Measurements from ENCODE around the gene ZAP70.

DNA sequence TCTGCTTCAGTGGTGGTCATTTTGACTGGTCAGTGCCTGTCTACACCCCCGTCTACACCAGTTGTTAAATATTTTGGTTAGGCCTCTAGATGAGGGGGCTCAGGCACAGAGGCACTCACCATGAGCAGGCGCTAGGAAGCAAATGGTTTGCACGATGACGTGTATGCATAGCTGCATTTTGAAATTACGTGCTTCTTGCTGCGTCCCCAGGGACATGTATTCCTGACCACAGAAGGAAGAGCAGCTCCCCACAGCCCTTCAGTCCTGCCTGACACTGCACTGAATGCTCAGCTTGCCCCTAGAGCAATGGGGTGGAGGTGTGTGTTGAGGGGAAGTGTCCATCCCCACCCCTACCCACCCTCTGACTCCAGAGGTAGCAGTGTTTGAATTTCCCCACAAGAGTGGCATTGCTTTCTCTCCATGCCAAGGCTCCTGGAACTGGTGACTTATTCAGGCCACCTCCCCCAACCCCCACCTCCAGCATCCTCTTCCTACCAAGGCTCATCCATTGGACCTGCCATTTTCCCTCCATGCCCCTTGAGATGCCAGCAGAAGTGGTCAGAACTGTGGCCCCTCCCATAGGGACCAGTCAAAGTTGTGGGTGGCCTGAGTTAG is 11.4 kb upstream of the ZAP70 start:
- TF ChIP-seq, protein P1, sequence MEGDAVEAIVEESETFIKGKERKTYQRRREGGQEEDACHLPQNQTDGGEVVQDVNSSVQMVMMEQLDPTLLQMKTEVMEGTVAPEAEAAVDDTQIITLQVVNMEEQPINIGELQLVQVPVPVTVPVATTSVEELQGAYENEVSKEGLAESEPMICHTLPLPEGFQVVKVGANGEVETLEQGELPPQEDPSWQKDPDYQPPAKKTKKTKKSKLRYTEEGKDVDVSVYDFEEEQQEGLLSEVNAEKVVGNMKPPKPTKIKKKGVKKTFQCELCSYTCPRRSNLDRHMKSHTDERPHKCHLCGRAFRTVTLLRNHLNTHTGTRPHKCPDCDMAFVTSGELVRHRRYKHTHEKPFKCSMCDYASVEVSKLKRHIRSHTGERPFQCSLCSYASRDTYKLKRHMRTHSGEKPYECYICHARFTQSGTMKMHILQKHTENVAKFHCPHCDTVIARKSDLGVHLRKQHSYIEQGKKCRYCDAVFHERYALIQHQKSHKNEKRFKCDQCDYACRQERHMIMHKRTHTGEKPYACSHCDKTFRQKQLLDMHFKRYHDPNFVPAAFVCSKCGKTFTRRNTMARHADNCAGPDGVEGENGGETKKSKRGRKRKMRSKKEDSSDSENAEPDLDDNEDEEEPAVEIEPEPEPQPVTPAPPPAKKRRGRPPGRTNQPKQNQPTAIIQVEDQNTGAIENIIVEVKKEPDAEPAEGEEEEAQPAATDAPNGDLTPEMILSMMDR (IDR thresholded peaks at IDR 0.05): no peak
- TF ChIP-seq POLR2A (IDR thresholded peaks at IDR 0.05; ENCODE audit: low read length) (no peak), ZC3H11A (IDR thresholded peaks at IDR 0.05) (no peak), ESRRA (IDR thresholded peaks at IDR 0.05; ENCODE audit: borderline replicate concordance, low read length) (no peak), NFE2L2 (conservative IDR thresholded peaks at IDR 0.05; ENCODE audit: low read length) (no peak), CHD4 (IDR thresholded peaks at IDR 0.05; ENCODE audit: borderline replicate concordance) (no peak), RCOR1 (IDR thresholded peaks at IDR 0.05; ENCODE audit: low read depth, low read length) (no peak)
- TF ChIP-seq, protein P2, sequence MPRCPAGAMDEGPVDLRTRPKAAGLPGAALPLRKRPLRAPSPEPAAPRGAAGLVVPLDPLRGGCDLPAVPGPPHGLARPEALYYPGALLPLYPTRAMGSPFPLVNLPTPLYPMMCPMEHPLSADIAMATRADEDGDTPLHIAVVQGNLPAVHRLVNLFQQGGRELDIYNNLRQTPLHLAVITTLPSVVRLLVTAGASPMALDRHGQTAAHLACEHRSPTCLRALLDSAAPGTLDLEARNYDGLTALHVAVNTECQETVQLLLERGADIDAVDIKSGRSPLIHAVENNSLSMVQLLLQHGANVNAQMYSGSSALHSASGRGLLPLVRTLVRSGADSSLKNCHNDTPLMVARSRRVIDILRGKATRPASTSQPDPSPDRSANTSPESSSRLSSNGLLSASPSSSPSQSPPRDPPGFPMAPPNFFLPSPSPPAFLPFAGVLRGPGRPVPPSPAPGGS (IDR thresholded peaks at IDR 0.05): no peak

Measured in A549 (cell line).